Stimulated activated naive B cell treated with anti-CD40 and anti-IgM and Interleukin-4, amounts not matched to agents 10 μg/mL and 1 μg/mL and 100 μg/mL, for 72 hours (primary cell): ENCODE measurements around the gene KNDC1.

ENCODE experiments used
- ATAC-seq, 2 donors: fragments of 150-1000 bp; cut with Tn5 transposase; replicated peaks; 2 replicates each; pipeline ENCODE4 v1.10.0; 2021; ENCODE audit warnings: moderate library complexity in 1 of 2
- DNase-seq: peaks from one replicate; pipeline ENCODE4 v3.0.0; 2021
- H3K27ac Mint-ChIP-seq: one replicate; pipeline ENCODE4 v1.8.0; 2022; ENCODE audit warnings: mild to moderate bottlenecking, mixed read lengths
- H3K27me3 Mint-ChIP-seq, 2 donors: one replicate each; pipeline ENCODE4 v1.8.0; 2022; ENCODE audit warnings: mixed read lengths in 2 of 2
- H3K36me3 Mint-ChIP-seq, 2 donors: one replicate each; pipeline ENCODE4 v1.8.0; 2022; ENCODE audit warnings: mixed read lengths in 2 of 2, mild to moderate bottlenecking in 1 of 2
- H3K4me1 Mint-ChIP-seq, 2 donors: one replicate each; pipeline ENCODE4 v1.8.0; 2022; ENCODE audit warnings: mixed read lengths in 2 of 2, mild to moderate bottlenecking in 1 of 2
- H3K4me3 Mint-ChIP-seq, 2 donors: one replicate each; pipeline ENCODE4 v1.8.0; 2022; ENCODE audit warnings: mild to moderate bottlenecking in 2 of 2, mixed read lengths in 2 of 2, moderate library complexity in 1 of 2
- H3K9me3 Mint-ChIP-seq, 2 donors: one replicate each; pipeline ENCODE4 v1.8.0; 2022; ENCODE audit warnings: mixed read lengths in 2 of 2, mild to moderate bottlenecking in 1 of 2

Gene KNDC1

GRCh38 chr10:133210398-133211140 is 50.5 kb downstream of the KNDC1 start:
- Mint-ChIP-seq H3K27ac (no peak overlapping the region), H3K27me3 (peaks cover 8 to 26% of the 10 kb centered on the region in 2 donors), H3K36me3 (no peaks in the 10 kb centered on the region), H3K9me3 (no peaks in the 10 kb centered on the region), H3K4me3 (no peak overlapping the region), H3K4me1 (no peaks in the 10 kb centered on the region)
- ATAC-seq = peak in 1 of 2 donors; percentile 29
- no peak for DNase-seq

- H3K27me3 Mint-ChIP-seq = peaks cover 8 to 26% of the 10 kb centered on the region in 2 donors
- no peaks in the 10 kb centered on the region for H3K36me3 Mint-ChIP-seq
- no peaks in the 10 kb centered on the region for H3K4me1 Mint-ChIP-seq
- no peak overlapping the region for H3K4me3 Mint-ChIP-seq
- DNase-seq = no peak
- H3K27ac Mint-ChIP-seq = no peak overlapping the region
- H3K9me3 Mint-ChIP-seq = no peaks in the 10 kb centered on the region
- no peak for ATAC-seq
These were observed 51.3 kb downstream of the KNDC1 start for GRCh38 chr10:133211141-133211830.

GRCh38 chr10:133211959-133212852 is 52.2 kb downstream of the KNDC1 start:
- no peaks in the 10 kb centered on the region for H3K4me1 Mint-ChIP-seq
- no peak overlapping the region for H3K27ac Mint-ChIP-seq
- no peaks in the 10 kb centered on the region for H3K9me3 Mint-ChIP-seq
- no peak for ATAC-seq
- H3K27me3 Mint-ChIP-seq = peaks cover 12 to 32% of the 10 kb centered on the region in 2 donors
- no peaks in the 10 kb centered on the region for H3K36me3 Mint-ChIP-seq
- no peak overlapping the region for H3K4me3 Mint-ChIP-seq
- DNase-seq = no peak

GRCh38 chr10:133212853-133213494 is 53.0 kb downstream of the KNDC1 start:
- H3K36me3 Mint-ChIP-seq = no peaks in the 10 kb centered on the region
- no peaks in the 10 kb centered on the region for H3K9me3 Mint-ChIP-seq
- no peak for ATAC-seq
- H3K27me3 Mint-ChIP-seq = peaks cover 12 to 32% of the 10 kb centered on the region in 2 donors
- H3K4me1 Mint-ChIP-seq = no peaks in the 10 kb centered on the region
- DNase-seq = no peak
- H3K27ac Mint-ChIP-seq = no peak overlapping the region
- H3K4me3 Mint-ChIP-seq = no peak overlapping the region

- Mint-ChIP-seq H3K4me3 (no peak overlapping the region), H3K27ac (no peak overlapping the region), H3K36me3 (no peaks in the 10 kb centered on the region), H3K4me1 (no peaks in the 10 kb centered on the region), H3K27me3 (peaks cover 17 to 32% of the 10 kb centered on the region in 2 donors), H3K9me3 (no peaks in the 10 kb centered on the region)
- no peak for ATAC-seq
- DNase-seq = no peak
These were observed 53.8 kb downstream of the KNDC1 start for GRCh38 chr10:133213641-133214467.

GRCh38 chr10:133214468-133215410 is 54.7 kb downstream of the KNDC1 start:
- Mint-ChIP-seq H3K27ac (no peak overlapping the region), H3K4me3 (no peak overlapping the region), H3K9me3 (no peaks in the 10 kb centered on the region), H3K36me3 (no peaks in the 10 kb centered on the region), H3K4me1 (no peaks in the 10 kb centered on the region), H3K27me3 (peaks cover 17 to 35% of the 10 kb centered on the region in 2 donors)
- ATAC-seq = no peak
- no peak for DNase-seq

GRCh38 chr10:133215586-133215985 is 55.6 kb downstream of the KNDC1 start:
- Mint-ChIP-seq H3K36me3 (no peaks in the 10 kb centered on the region), H3K27ac (no peak overlapping the region), H3K4me1 (peaks cover 0 to 1% of the 10 kb centered on the region in 2 donors), H3K9me3 (no peaks in the 10 kb centered on the region), H3K4me3 (no peak overlapping the region), H3K27me3 (peaks cover 15 to 36% of the 10 kb centered on the region in 2 donors)
- DNase-seq (no peak), ATAC-seq (no peak)

- DNase-seq = no peak
These were observed 56.8 kb downstream of the KNDC1 start for GRCh38 chr10:133216776-133217175.

GRCh38 chr10:133217800-133218589 is 58.0 kb downstream of the KNDC1 start:
- no peak overlapping the region for H3K4me3 Mint-ChIP-seq

More at GRCh38 chr10:133216776-133217175, 56.8 kb downstream of the KNDC1 start:
- H3K27me3 Mint-ChIP-seq = peaks cover 23 to 40% of the 10 kb centered on the region in 2 donors
- peaks cover 0 to 2% of the 10 kb centered on the region in 2 donors for H3K36me3 Mint-ChIP-seq
- no peaks in the 10 kb centered on the region for H3K9me3 Mint-ChIP-seq
- no peak for ATAC-seq
- H3K4me3 Mint-ChIP-seq = no peak overlapping the region
- H3K27ac Mint-ChIP-seq = no peak overlapping the region
- H3K4me1 Mint-ChIP-seq = peaks cover 0 to 3% of the 10 kb centered on the region in 2 donors

GRCh38 chr10:133218891-133219290 is 58.9 kb downstream of the KNDC1 start:
- H3K36me3 Mint-ChIP-seq = peaks cover 0 to 3% of the 10 kb centered on the region in 2 donors
- H3K9me3 Mint-ChIP-seq = no peaks in the 10 kb centered on the region
- ATAC-seq = no peak
- no peak overlapping the region for H3K4me3 Mint-ChIP-seq
- peaks cover 21 to 35% of the 10 kb centered on the region in 2 donors for H3K27me3 Mint-ChIP-seq
- peaks cover 0 to 3% of the 10 kb centered on the region in 2 donors for H3K4me1 Mint-ChIP-seq
- no peak overlapping the region for H3K27ac Mint-ChIP-seq
- DNase-seq = no peak

More at GRCh38 chr10:133217800-133218589, 58.0 kb downstream of the KNDC1 start:
- peaks cover 19 to 40% of the 10 kb centered on the region in 2 donors for H3K27me3 Mint-ChIP-seq
- peaks cover 0 to 3% of the 10 kb centered on the region in 2 donors for H3K4me1 Mint-ChIP-seq
- H3K9me3 Mint-ChIP-seq = no peaks in the 10 kb centered on the region
- no peak overlapping the region for H3K27ac Mint-ChIP-seq
- ATAC-seq (no peak), DNase-seq (no peak)
- peaks cover 0 to 2% of the 10 kb centered on the region in 2 donors for H3K36me3 Mint-ChIP-seq

GRCh38 chr10:133219782-133220181 is 59.8 kb downstream of the KNDC1 start:
- Mint-ChIP-seq H3K27ac (no peak overlapping the region), H3K4me3 (no peak overlapping the region), H3K27me3 (peaks cover 23 to 39% of the 10 kb centered on the region in 2 donors), H3K4me1 (peaks cover 0 to 3% of the 10 kb centered on the region in 2 donors), H3K9me3 (no peaks in the 10 kb centered on the region), H3K36me3 (peaks cover 0 to 4% of the 10 kb centered on the region in 2 donors)
- no peak for ATAC-seq
- DNase-seq = no peak

GRCh38 chr10:133221331-133221730 is 61.3 kb downstream of the KNDC1 start:
- Mint-ChIP-seq H3K27me3 (peaks cover 31 to 51% of the 10 kb centered on the region in 2 donors), H3K9me3 (no peaks in the 10 kb centered on the region), H3K36me3 (peaks cover 0 to 4% of the 10 kb centered on the region in 2 donors), H3K27ac (no peak overlapping the region), H3K4me3 (no peak overlapping the region), H3K4me1 (peaks cover 13 to 15% of the 10 kb centered on the region in 2 donors)
- no peak for ATAC-seq
- DNase-seq = no peak
